Measurements from ENCODE around the gene TICAM2. TPM values are rescaled to one million over a fixed set of nuclear protein-coding genes. Genes with fewer than 3 reads are reported as not detected.

The TICAM2 gene
- total and polyA plus RNA-seq, 10 of the 15 experiments (the other 5 are each of a cell fraction or from before 2014, with no cell fraction given) = 0.14 to 7.0 (median 2.9) TPM

GRCh38 chr5:115549154-115549553, 53.1 kb downstream of the TICAM2 start (continued):
- TF ChIP-seq ZNF687 (IDR thresholded peaks at IDR 0.05) (peak; percentile 29; the same call in 1 of the 2 replicates), POU2F2 (IDR thresholded peaks at IDR 0.05; ENCODE audit: borderline replicate concordance, low read depth, low read length) (0 out of 3 replicates have a peak, but pooled peaks have one; percentile 25), CBX3 (IDR thresholded peaks at IDR 0.05; ENCODE audit: borderline replicate concordance, low read depth) (no peak), SPI1 (IDR thresholded peaks at IDR 0.05; ENCODE audit: borderline replicate concordance, insufficient read depth, low read depth, low read length) (peak; percentile 25; the same call in 1 of the 2 replicates)

- in situ Hi-C loops (cut with MboI) (no loop called here), intact Hi-C loops (cut with micrococcal nuclease; ENCODE audit: unreplicated experiment) (loop anchor here (1.0 to 10.0 kb wide), 5 partner anchors 38 to 1114 kb away; partner anchors contain the start of genes AP3S1 and ATG12)
- Histone ChIP-seq H3K4me2 (ENCODE audit: control insufficient read depth, insufficient read depth) (no peak overlapping the region), H3K36me3 (ENCODE audit: control insufficient read depth in 2 of 2, insufficient read depth in 2 of 2, low read length in 1 of 2) (no peaks in the 10 kb centered on the region), H3K27ac (ENCODE audit: control insufficient read depth, insufficient read depth) (no peak overlapping the region), H4K20me1 (ENCODE audit: control insufficient read depth, insufficient read depth) (no peaks in the 10 kb centered on the region), H3K27me3 (replicated peaks in 1 of 2; ENCODE audit: control insufficient read depth in 2 of 2, insufficient read depth in 2 of 2, low read length in 1 of 2) (no peaks in the 10 kb centered on the region), H3K4me3 (no peak overlapping the region), H3K9ac (ENCODE audit: control insufficient read depth, insufficient read depth, low read length) (no peak overlapping the region), H3K4me1 (ENCODE audit: control insufficient read depth, insufficient read depth, low read length) (peaks cover 4% of the 10 kb centered on the region), H2AFZ (ENCODE audit: control insufficient read depth, low read depth, low read length) (no peak overlapping the region), H3K79me2 (ENCODE audit: control insufficient read depth, insufficient read depth, low read length) (peaks cover 8% of the 10 kb centered on the region), H3K9me3 (replicated peaks; ENCODE audit: control insufficient read depth, insufficient read depth, low read length) (peaks cover 5% of the 10 kb centered on the region)
- ChIA-PET CTCF (interaction anchor here (1.6 kb wide), 1 partner anchor 12 kb away, joined by 3 read pairs; no protein-coding TSS in a partner anchor), RAD21 (ENCODE audit: unreplicated experiment) (interaction anchor here (1.4 kb wide), 1 partner anchor 11 kb away, joined by 3 read pairs; no protein-coding TSS in a partner anchor), SMC1A (ENCODE audit: uncharacterized antibody, unreplicated experiment) (no interaction called here), POLR2A (no interaction called here)
- BruUV-seq (replicated peaks) = no TSS peak
- 93% methylated on average over 4 of the region's 4 CpGs for WGBS (ENCODE audit: insufficient coverage, insufficient replicate concordance, low lambda C conversion rate, missing lambda C conversion rate)
- ATAC-seq (no peak), FAIRE-seq (no peak), DNase-seq (ENCODE audit: low read depth, low spot score) (no peak)
- TF ChIP-seq RELA (IDR thresholded peaks at IDR 0.05; ENCODE audit: borderline replicate concordance, partially characterized antibody) (no peak), SMC3 (IDR thresholded peaks at IDR 0.05; ENCODE audit: borderline replicate concordance, low read length) (no peak), MXI1 (IDR thresholded peaks at IDR 0.05; ENCODE audit: low read depth, low read length) (no peak), SP1 (IDR thresholded peaks at IDR 0.05; ENCODE audit: low read depth, low read length) (no peak), PML (IDR thresholded peaks at IDR 0.05; ENCODE audit: low read length) (no peak), BRCA1 (IDR thresholded peaks at IDR 0.05; ENCODE audit: low read depth, low read length) (no peak), HSF1 (IDR thresholded peaks at IDR 0.05; ENCODE audit: low read depth, low read length) (no peak), CTCF (IDR thresholded peaks at IDR 0.05 in 2 of 3, conservative IDR thresholded peaks at IDR 0.05 in 1 of 3; ENCODE audit: control insufficient read depth in 2 of 3, extremely low read depth in 1 of 3, insufficient read depth in 1 of 3, low read depth in 3 of 3, low read length in 3 of 3) (no peak)
Observed at GRCh38 chr5:115548683-115549082, 53.6 kb downstream of the TICAM2 start.

All from GM12878 (cell line).